B cell (primary cell): Measurements from ENCODE around the gene PLTP. TPM values are rescaled to one million over a fixed set of nuclear protein-coding genes. Genes with fewer than 3 reads are reported as not detected.

Experiments
- ATAC-seq: fragments of 200-7000 bp; cut with Tn5 transposase; one replicate; pipeline ENCODE4 v1.10.0; 2021; ENCODE audit warnings: low read depth, mild to moderate bottlenecking, moderate number of reproducible peaks, moderate library complexity
- CTCF ChIA-PET: fragments of 350-600 bp; sonication (Branson Sonifier 250); formaldehyde crosslinking; loops from one replicate; lab custom pipeline; 2021; ENCODE audit warnings: antibody characterized with exemption, inconsistent platforms; lab: Charles Lee
- POLR2A ChIA-PET: fragments of 350-600 bp; sonication (Branson Sonifier 250); formaldehyde crosslinking; loops from one replicate; lab custom pipeline; 2021; ENCODE audit warnings: antibody characterized with exemption; lab: Charles Lee
- DNase-seq: peaks from one replicate; pipeline ENCODE4 v3.0.0; 2013
- H2AFZ ChIP-seq: 2 replicates; pipeline ENCODE4 v1.6.1; 2012; ENCODE audit warnings: mild to moderate bottlenecking, low read depth, low read length; ENCODE audit not compliant: insufficient read depth, poor library complexity, severe bottlenecking
- H3K27ac ChIP-seq, 2 donors: 1 replicate in 1 of 2; 2 replicates in 1 of 2; pipeline ENCODE4 v1.5.1; 2012 to 2013; ENCODE audit warnings: low read length in 2 of 2, mild to moderate bottlenecking in 2 of 2, moderate library complexity in 1 of 2
- H3K27me3 ChIP-seq, 4 experiments: fragments of 200-600 bp in 1 of 4; sonication (generic) in 1 of 4; replicated peaks in 1 of 4; 1 replicate in 2 of 4; 2 replicates in 2 of 4; pipeline versions ENCODE4 v1.6.1 to v1.7.0; 2013 to 2016; ENCODE audit warnings: low read length in 3 of 4, mild to moderate bottlenecking in 2 of 4, mixed read lengths in 1 of 4, moderate library complexity in 1 of 4; ENCODE audit not compliant: insufficient read depth in 4 of 4, control insufficient read depth in 3 of 4; ENCODE audit errors: control extremely low read depth in 1 of 4
- H3K36me3 ChIP-seq, 2 experiments: replicated peaks in 1 of 2; 1 replicate in 1 of 2; 2 replicates in 1 of 2; pipeline versions ENCODE4 v1.6.1 to v1.7.1; 2013; ENCODE audit warnings: low read length in 1 of 2; ENCODE audit not compliant: insufficient read depth in 2 of 2, control insufficient read depth in 1 of 2; ENCODE audit errors: control extremely low read depth in 1 of 2, extremely low read depth in 1 of 2
- H3K4me1 ChIP-seq, 2 donors: fragments of 200-600 bp in 1 of 2; sonication (generic) in 1 of 2; 1 replicate in 1 of 2; 2 replicates in 1 of 2; pipeline versions ENCODE4 v1.5.1 to v1.6.1; 2013 to 2017; ENCODE audit warnings: low read length in 2 of 2; ENCODE audit not compliant: control insufficient read depth in 2 of 2, insufficient read depth in 2 of 2
- H3K4me2 ChIP-seq: replicated peaks from 2 replicates; pipeline ENCODE3; 2012; ENCODE audit warnings: mild to moderate bottlenecking, low read depth, low read length; ENCODE audit not compliant: poor library complexity, severe bottlenecking
- H3K4me3 ChIP-seq, 5 experiments: fragments of 200-600 bp in 1 of 5; sonication (generic) in 1 of 5; 1 replicate in 3 of 5; 2 replicates in 2 of 5; pipeline versions ENCODE4 v1.5.1 to v1.7.0; 2011 to 2016; ENCODE audit warnings: low read length in 4 of 5, mild to moderate bottlenecking in 4 of 5, low read depth in 2 of 5, control low read depth in 1 of 5, moderate library complexity in 1 of 5; ENCODE audit not compliant: insufficient read depth in 1 of 5; ENCODE audit errors: control extremely low read depth in 1 of 5, extremely low read depth in 1 of 5
- H3K79me2 ChIP-seq: fragments of 200-600 bp; sonication (generic); one replicate; pipeline ENCODE4 v1.6.0; 2016; ENCODE audit warnings: low read length; ENCODE audit not compliant: control insufficient read depth, insufficient read depth
- H3K9ac ChIP-seq: fragments of 200-600 bp; sonication (generic); 2 replicates; pipeline ENCODE4 v1.6.1; 2017; ENCODE audit warnings: mild to moderate bottlenecking, low read length, moderate library complexity
- H3K9me3 ChIP-seq, 3 donors: one replicate each; pipeline versions ENCODE4 v1.6.1 to v1.7.1; 2013; ENCODE audit warnings: low read length in 2 of 3; ENCODE audit not compliant: control insufficient read depth in 2 of 3, insufficient read depth in 1 of 3; ENCODE audit errors: control extremely low read depth in 1 of 3
- H4K20me1 ChIP-seq: 2 replicates; pipeline ENCODE4 v1.6.0; 2012; ENCODE audit warnings: mild to moderate bottlenecking, low read length; ENCODE audit not compliant: insufficient read depth, control insufficient read depth, poor library complexity, severe bottlenecking
- H3K27ac Mint-ChIP-seq: one replicate; pipeline ENCODE4 v1.8.0; 2021; ENCODE audit warnings: mixed read lengths
- H3K27me3 Mint-ChIP-seq: one replicate; pipeline ENCODE4 v1.8.0; 2021; ENCODE audit warnings: mixed read lengths
- H3K4me1 Mint-ChIP-seq: one replicate; pipeline ENCODE4 v1.8.0; 2021; ENCODE audit warnings: mixed read lengths
- H3K4me3 Mint-ChIP-seq: one replicate; pipeline ENCODE4 v1.8.0; 2021; ENCODE audit warnings: mixed read lengths
- H3K9me3 Mint-ChIP-seq: one replicate; pipeline ENCODE4 v1.8.0; 2022; ENCODE audit warnings: mixed read lengths; ENCODE audit not compliant: insufficient read depth
- EZH2 ChIP-seq: IDR thresholded peaks from 2 replicates; pipeline ENCODE4 v1.6.1; 2012; ENCODE audit warnings: borderline replicate concordance, low read depth, mild to moderate bottlenecking, moderate library complexity, low read length; ENCODE audit not compliant: insufficient read depth, poor library complexity, severe bottlenecking
- WGBS: methylation state at CpG from one replicate; pipeline ENCODE4 v1.1.5; 2013; ENCODE audit warnings: missing lambda C conversion rate; ENCODE audit not compliant: insufficient coverage; 5-methylcytosine and 5-hydroxymethylcytosine counted together
- intact Hi-C: fragments of 100-400 bp; cut with micrococcal nuclease; formaldehyde crosslinking; loops from one replicate; pipeline ENCODE4 v1.10.0; 2022
- polyA plus RNA-seq: library from polyadenylated mRNA; depleted of rRNA; stranded (reverse); fragments of >200 nt; gene quantifications from 2 replicates; pipeline ENCODE4 v1.2.3, GENCODE V29; 2012
- total RNA-seq, 2 donors: library from RNA; stranded (reverse); fragments of 120-200 nt in 1 of 2; gene quantifications; 1 replicate in 1 of 2; 2 replicates in 1 of 2; pipeline versions ENCODE4 v1.2.3 to v1.2.4, GENCODE V29; 2013 to 2022
- TF ChIP-seq, protein P1 (sequence below): fragments of 200-600 bp; IDR thresholded peaks from one replicate; pipeline ENCODE4 v1.8.0; 2022; ENCODE audit warnings: antibody characterized with exemption, mild to moderate bottlenecking

The PLTP gene
- total and polyA plus RNA-seq, 2 donors (not counting 1 experiment from before 2014, with no cell fraction given), result 1.4 to 4.0 TPM

DNA sequence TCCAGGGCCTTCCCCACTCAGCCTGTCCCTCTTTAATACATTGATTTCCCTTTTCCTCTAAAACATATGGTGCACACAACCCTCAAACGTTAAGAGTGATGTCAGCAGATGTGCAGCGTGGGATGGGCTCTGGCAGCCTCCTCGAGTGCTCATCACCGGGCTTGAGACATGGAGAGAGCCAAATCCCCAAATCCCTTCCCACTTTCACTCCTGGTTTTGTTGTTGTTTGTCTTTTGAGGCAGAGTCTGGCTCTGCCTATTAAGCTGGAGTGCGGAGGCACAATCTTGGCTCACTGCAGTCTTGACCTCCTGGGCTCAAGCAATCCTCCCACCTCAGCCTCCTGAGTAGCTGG lies 5.8 kb upstream of the PLTP start:
- H4K20me1 ChIP-seq, result no peaks in the 10 kb centered on the region
- no peak overlapping the region for H3K27ac ChIP-seq
- TF ChIP-seq EZH2, result no peak
- TF ChIP-seq, protein P1, sequence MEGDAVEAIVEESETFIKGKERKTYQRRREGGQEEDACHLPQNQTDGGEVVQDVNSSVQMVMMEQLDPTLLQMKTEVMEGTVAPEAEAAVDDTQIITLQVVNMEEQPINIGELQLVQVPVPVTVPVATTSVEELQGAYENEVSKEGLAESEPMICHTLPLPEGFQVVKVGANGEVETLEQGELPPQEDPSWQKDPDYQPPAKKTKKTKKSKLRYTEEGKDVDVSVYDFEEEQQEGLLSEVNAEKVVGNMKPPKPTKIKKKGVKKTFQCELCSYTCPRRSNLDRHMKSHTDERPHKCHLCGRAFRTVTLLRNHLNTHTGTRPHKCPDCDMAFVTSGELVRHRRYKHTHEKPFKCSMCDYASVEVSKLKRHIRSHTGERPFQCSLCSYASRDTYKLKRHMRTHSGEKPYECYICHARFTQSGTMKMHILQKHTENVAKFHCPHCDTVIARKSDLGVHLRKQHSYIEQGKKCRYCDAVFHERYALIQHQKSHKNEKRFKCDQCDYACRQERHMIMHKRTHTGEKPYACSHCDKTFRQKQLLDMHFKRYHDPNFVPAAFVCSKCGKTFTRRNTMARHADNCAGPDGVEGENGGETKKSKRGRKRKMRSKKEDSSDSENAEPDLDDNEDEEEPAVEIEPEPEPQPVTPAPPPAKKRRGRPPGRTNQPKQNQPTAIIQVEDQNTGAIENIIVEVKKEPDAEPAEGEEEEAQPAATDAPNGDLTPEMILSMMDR, result no peak
- no peaks in the 10 kb centered on the region for H3K36me3 ChIP-seq
- H3K4me1 Mint-ChIP-seq, result peaks cover 2% of the 10 kb centered on the region
- 100% methylated on average over 1 of the region's 5 CpGs for WGBS
- no peak overlapping the region for H3K4me3 ChIP-seq
- intact Hi-C loops, result no loop called here
- H3K9ac ChIP-seq, result no peak overlapping the region
- no peaks in the 10 kb centered on the region for H3K4me1 ChIP-seq
- H3K27me3 ChIP-seq, result peaks cover 0 to 30% (median 5%) of the 10 kb centered on the region in 4 experiments
- H3K4me2 ChIP-seq, result no peak overlapping the region
- peaks cover 36% of the 10 kb centered on the region for H3K27me3 Mint-ChIP-seq
- no peaks in the 10 kb centered on the region for H3K9me3 ChIP-seq
- DNase-seq, result no peak
- no peak overlapping the region for H3K27ac Mint-ChIP-seq
- POLR2A ChIA-PET, result no interaction called here
- CTCF ChIA-PET, result no interaction called here
- H3K9me3 Mint-ChIP-seq, result no peaks in the 10 kb centered on the region
- H3K79me2 ChIP-seq, result no peaks in the 10 kb centered on the region
- H2AFZ ChIP-seq, result no peak overlapping the region
- no peak overlapping the region for H3K4me3 Mint-ChIP-seq
- ATAC-seq, result no peak

DNA sequence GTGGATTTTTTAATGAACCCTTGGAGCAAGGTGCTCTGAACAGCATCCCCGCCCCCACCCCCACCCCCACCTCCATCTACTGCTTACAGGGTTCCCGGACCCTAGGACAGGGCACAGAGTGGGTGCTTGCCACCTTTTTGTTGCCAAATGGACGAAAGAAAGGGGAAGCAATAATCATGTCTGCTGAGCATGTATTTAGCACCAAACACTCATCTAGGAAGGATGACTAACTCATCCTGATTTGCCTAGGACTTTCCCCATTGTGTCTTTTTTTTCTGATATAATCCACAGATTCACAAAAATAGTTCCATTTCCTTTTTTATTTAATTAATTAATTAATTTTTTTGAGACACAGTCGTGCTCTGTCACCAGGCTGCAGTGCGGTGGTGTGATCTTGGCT lies 1.2 kb upstream of the PLTP start:
- peaks cover 20% of the 10 kb centered on the region for H3K4me1 Mint-ChIP-seq
- TF ChIP-seq, protein P1, result no peak
- TF ChIP-seq EZH2, result no peak
- Histone ChIP-seq H3K27me3 (peaks cover 0 to 24% (median 9%) of the 10 kb centered on the region in 4 experiments), H3K4me2 (no peak overlapping the region), H3K4me3 (no peak overlapping the region), H3K79me2 (no peaks in the 10 kb centered on the region), H3K36me3 (no peaks in the 10 kb centered on the region), H4K20me1 (no peaks in the 10 kb centered on the region), H3K4me1 (peaks cover 14 to 22% of the 10 kb centered on the region in 2 donors), H3K27ac (no peak overlapping the region), H3K9ac (no peak overlapping the region), H3K9me3 (peaks cover 0 to 11% (median 0%) of the 10 kb centered on the region in 3 donors), H2AFZ (no peak overlapping the region)
- H3K27ac Mint-ChIP-seq, result peak overlapping the region; percentile 50
- CTCF ChIA-PET, result no interaction called here
- no peaks in the 10 kb centered on the region for H3K9me3 Mint-ChIP-seq
- peaks cover 15% of the 10 kb centered on the region for H3K27me3 Mint-ChIP-seq
- POLR2A ChIA-PET, result no interaction called here
- WGBS, result 60% methylated on average over 1 of the region's 5 CpGs
- ATAC-seq, result no peak
- H3K4me3 Mint-ChIP-seq, result peak overlapping the region; percentile 79
- DNase-seq, result no peak
- intact Hi-C loops, result no loop called here
